RPMI8226 (cell line): Measurements from ENCODE around the gene MMP15.
"Not testable (repeated sequence)": the region's sequence is repeated elsewhere in the genome, so short reads cannot be mapped to it uniquely, and the experiment has no call there.

Experiments used
- DNase-seq: peaks from one replicate; pipeline ENCODE4 v3.0.0-alpha.2; 2015

The MMP15 gene

DNA sequence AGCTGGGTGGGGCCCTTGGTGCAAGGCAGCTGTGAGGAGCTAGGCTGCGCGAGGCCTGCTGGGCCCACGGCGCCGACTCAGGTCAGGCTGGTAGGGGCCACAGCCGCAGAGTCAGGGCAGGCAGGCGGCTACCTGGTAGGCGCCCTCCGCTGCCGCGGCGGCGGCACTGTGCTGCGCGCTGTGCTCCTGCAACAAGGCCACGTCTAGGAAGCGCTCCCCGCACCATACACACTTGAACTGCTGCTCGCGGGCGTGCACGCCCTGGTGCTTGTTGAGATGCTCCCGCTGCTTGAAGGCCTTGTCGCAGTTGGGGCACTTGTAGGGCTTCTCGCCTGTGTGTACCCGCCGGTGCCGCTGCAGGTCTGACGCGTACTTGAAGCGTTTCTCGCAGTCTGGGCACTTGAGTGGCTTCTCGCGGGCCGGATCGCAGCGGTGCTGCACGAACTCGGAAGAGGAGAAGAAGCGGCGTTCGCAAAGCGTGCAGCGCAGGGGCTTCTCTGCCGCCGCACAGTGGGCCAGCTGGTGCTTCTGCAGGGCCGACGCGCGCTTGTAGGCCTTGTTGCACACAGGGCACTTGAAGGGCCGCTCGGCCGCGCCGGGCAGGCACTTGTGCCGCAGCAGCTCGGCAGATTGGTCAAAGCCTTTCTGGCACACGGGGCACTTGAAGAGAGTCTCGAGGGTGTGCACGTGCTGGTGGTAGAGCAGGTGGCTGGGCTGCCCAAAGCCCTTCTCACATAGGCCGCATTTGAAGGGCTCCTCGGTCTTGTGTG is 29.0 kb upstream of the MMP15 start:
- DNase-seq, result no peak

DNA sequence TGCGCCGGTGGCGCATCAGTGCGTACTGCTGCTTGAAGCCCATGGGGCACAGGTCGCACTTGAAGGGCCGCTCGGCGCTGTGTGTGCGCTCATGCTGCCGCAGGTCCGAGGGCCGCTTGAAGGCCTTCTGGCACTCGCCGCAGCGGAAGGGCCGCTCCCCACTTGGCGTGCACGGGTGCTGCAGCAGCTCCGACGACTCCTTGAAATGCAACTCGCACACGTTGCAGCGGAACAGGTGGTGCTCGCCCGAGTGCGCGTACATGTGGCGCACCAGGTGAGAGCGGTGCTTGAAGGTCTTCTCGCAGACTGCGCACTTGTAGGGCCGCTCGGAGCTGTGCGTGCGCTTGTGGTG is 28.4 kb upstream of the MMP15 start:
- no peak for DNase-seq

DNA sequence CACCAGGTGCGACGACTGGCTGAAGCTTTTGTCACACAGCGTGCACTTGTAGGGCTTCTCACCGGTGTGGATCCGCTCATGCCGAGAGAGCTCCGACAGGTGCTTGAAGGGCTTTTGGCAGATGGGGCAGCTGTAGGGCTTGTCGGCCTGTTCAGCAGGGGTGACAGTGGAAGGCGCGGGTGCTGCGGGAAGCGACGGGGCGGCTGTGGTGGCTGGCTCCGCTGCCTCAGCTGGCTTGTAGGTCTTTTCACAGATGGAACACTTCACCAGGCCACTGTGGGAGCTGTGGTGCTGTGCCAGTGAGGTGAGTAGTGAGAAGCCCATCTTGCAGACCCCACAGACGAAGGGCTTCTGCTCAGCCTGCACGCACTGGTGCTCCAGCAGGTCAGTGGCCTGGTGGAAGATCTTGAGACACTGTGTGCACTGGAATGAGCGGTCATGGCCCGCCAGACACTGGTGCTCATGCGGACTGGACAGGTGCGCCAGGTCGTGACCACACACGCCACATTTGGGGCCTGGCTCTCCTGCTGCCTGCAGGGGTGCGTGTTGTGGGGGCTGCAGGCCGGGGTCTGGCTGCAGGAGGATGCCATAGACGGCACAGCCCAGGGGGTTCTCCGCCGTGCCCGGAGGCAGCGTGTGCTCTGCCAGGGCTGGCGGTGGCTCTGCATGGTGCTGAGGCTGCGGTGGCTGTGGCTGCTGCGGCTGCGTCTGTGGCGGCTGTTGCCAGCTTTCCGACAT is 27.9 kb upstream of the MMP15 start:
- DNase-seq, result no peak

DNA sequence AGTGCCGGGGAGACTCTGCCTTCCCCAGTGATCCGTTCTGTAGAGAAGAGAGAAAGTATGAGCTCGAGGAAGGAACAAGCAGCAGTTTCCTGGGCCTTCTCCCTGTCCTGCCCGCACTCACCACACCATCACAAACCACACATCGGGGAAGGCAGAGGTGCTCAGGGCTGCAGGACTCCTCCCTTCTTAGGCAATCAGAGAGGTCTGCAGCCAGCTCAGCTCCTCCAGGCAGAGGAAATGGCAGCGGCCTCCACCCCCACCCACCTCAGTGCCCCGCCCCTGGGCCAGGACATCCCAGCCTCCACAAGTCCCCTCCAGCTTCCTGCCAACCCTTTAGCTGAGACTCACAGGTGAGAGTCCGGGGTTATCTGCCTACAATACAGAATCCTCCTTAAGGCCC is 27.1 kb upstream of the MMP15 start:
- DNase-seq, result no peak

DNA sequence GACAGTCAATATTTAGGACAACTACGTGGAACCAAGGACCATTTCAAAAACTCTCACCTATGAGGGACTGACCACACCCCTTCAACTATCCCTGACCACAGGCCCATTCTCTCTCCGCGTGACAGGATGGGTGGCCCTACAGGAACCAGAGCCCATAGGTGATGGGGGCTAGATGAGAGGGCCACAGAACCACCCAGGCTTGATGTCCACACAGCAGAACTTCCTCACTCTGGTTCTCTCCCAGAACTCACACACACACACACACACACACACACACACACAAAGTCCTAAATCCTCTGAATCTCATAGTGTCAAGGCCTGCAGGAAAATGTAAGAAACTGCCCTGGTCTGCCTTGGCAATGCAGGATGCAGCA is 26.6 kb upstream of the MMP15 start:
- DNase-seq, result no peak

DNA sequence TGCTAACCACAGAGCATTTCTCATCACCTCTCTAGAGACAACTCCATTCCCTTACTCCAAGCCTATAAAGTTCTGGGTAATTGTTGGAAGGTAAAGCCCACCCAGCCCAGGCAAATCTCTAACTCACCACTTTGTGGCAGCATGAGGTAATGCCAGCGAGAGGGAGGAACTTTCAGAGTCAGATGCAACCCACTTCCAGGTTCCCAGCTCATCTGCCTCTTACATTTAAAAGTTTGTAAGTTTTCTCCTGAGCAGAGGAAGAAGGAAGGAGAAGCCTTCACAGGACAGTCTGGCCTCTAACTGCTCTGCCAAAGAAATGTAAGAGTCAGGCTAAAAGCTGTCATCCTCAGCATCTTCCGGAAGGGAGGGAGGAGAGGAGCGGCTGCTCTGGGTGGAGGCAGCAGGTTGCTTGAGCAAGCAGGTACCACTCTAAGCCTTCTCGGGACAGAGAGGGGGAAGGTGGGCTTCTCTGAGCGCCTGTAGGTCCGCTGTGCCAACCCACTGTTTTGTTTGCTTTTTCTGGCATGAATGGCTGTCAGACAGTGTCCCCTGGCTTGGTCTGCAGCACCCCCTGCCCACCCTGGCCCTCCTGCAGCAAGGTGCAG is 26.1 kb upstream of the MMP15 start:
- peak; percentile 73 for DNase-seq

DNA sequence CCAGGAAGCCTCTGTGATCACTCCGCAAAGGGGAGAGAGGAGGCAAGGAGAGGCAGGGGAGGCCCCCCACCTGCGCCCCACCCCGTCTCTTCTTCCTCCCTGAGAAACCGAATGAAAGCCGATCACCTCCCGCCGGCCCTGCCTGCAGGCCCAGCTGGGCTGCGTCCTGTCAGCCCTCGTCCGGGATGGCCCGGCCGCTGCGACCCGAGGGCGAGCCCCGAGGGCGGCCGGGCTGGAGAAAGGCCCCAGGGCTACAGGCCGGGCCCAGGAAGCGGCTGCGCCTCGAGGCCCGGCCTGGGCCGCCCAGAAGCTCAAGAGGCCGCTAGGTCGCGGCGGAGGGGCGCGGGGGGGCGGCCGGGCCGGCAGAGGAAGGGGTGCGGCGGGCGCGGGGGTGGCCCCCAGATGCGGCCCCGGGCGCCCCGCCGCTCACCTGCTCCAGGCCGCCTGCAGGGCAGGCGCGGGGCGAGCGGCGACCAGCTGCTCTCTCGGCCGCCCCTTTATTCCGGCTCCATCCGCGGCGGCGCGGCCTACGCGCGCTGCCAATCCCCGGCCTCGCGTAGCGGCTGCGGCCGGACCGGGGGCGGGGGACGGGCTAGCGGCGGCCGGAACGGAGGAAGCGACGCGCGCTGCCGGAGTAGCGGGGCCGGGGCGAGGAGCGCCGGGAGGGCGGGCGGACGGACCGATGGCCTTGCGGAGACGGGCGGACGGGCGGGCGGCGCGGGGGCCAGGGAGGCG is 25.4 kb upstream of the MMP15 start, which contains the start of gene ZNF319:
ZNF319 (minus strand) TSS at position 702 of the 735 bp plus-strand sequence. CDS start 2,407 bp downstream, outside the sequence.
- DNase-seq, result no peak

DNA sequence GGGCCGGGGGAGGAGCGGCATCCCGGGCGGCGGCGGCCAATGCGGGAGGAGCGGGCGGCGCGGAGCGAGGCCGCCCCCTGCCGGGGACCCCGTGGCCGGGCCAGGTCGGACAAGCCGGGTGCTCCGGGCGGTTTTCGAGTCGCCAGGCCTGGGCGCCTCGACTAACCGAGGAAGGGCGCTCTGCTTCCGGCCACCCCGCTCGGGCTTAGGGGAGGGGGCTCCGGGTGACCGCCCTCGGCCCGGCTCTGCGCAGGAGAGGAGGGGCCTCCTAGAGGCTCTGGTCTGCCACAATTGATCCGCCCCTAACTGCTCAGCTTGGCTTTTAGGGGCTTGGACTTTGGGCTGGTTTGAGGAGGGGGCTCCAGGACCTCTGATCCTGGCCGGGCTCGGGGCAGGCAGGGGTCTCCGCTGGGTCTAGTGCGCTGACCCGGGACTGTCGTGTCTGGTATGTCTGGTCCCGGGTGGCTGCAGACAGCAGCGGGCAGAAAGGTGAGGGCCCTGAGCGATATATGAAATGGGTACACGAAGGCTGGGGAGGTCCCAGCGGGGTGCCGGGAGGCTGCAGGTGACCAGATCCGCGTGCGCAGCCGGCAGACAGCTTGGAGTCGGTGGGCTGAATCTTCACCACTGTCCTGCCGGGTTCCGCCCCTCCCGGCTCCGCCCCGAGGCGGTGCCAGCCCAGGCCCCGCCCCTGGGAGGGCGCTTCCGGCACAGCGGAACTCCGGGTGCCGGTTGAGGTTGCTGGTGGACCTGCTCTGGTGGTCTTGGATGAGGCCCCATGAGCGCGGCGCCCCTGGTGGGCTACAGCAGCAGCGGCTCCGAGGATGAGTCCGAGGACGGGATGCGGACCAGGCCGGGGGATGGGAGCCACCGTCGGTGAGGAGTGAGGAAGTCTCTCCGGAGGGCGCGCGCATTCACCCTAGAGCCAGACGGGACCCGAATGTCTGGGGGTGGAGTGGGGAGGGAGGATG is 24.6 kb upstream of the MMP15 start, which contains the start of gene USB1:
USB1 (plus strand) TSS at position 702 of the 971 bp plus-strand sequence; CDS start at position 779, 77 bp downstream.
- DNase-seq, result peak; percentile 95

DNA sequence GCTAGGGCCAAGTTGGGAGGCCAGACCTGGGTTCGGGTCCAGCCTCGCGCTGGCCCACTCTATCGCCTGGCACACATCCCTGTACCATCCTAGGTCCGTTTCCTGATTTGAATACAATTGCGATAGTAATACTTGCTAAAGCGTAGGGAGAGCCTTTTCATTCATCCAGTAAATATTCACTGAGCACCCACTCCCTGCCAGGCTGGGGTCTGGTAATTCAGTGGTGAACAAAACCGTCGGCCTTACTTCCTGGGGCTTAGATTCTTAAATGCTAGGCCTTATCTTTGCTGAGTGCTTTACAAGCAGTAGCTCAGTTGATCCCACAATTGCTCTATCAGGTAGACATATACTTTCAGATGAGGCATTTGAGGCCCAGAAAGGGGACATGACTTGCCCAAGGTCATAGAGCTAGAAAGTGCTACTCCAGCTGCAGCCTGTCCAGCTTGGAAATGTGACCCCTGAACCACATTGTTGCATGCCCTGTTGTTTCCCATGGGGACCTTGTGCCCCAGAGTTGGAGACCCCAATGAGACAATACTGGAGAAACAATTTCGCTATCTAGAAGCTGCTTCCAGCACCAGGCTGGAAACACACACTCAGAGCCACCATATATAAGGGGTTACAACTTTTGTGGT is 23.7 kb upstream of the MMP15 start:
- no peak for DNase-seq

DNA sequence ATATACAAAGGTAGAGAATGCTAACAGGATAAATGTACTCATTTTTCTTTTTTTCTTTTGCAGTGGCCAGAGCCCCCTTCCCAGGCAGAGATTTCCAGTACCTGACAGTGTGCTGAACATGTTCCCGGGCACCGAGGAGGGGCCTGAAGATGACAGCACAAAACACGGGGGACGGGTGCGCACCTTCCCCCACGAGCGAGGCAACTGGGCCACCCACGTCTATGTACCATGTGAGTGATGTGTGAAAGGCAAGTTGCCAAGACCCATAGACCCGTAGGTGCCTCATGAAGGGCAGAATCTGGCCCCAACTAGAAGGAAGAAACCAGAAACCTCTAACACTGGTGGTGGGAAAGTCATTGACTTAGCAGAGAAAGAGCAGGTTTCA is 23.1 kb upstream of the MMP15 start:
- no peak for DNase-seq

DNA sequence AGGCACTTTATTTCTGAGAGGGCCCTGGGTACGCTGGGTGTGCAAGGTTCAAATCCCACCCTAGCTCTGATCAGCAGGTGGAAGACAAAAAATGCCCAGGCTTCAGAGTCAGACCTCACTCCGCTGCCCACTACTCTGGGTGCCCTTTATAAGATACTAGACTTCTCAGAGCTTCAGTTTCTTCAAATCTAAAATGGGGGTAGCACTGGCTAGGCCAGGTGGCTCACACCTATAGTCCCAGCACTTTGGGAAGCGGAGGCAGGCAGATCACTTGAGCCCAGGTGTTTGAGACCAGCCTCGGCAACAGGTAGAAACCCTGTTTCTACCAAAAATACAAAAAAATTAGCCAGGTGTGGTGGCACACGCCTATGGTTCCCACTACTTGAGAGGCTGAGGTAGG is 22.6 kb upstream of the MMP15 start:
- no peak for DNase-seq

DNA sequence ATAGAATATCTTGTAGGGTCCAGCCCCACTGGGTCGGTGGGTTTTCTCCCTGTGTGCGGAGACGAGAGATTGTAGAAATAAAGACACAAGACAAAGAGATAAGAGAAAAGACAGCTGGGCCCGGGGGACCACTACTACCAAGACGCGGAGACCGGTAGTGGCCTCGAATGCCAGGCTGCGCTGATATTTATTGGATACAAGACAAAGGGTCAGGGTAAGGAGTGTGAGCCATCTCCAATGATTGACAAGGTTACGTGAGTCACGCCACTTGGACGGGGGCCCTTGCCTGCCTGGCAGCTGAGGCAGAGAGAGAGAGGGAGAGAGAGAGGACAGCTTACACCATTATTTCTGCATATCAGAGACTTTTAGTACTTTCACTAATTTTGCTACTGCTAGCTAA is 20.8 kb upstream of the MMP15 start:
- DNase-seq, result not testable (repeated sequence)

DNA sequence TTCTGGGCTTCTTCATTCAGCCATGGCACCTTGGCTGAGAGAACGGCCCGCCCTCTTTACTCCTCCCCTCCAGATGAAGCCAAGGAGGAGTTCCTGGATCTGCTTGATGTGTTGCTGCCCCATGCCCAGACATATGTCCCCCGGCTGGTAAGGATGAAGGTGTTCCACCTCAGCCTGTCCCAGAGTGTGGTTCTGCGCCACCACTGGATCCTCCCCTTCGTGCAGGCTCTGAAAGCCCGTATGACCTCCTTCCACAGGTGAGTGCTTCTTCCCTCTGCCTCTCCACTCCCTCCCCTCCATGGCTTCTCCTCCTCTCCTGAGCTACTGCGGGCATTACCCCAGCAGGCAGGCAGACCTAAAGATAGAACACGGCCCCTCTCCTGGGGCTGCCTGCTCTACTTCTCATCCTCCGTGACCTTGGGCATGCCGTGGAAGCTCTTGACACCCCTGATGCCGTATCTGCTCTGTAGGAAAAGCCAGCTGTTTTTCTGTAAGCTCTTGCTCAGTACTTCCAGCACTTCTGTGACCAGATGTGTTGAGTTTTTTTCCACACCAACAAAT is 15.6 kb upstream of the MMP15 start:
- no peak for DNase-seq

DNA sequence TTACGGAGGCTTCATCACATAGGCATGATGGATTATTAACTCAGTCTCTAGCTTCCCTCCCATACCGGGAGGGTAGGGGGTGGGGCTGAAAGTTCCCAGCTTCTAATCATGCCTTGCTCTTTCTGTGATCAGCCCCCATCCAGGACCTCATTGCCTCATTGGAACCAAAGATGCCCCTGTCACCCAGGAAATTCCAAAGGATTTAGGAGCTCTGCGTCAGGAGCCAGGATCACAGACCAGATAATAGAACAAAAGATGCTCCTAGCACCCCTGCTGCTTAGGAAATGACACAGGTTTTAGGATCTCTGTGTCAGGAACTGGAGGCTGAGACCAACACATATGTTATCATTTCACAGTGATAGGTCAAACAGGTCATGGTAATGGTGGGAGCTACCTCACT is 14.7 kb upstream of the MMP15 start:
- DNase-seq, result no peak

DNA sequence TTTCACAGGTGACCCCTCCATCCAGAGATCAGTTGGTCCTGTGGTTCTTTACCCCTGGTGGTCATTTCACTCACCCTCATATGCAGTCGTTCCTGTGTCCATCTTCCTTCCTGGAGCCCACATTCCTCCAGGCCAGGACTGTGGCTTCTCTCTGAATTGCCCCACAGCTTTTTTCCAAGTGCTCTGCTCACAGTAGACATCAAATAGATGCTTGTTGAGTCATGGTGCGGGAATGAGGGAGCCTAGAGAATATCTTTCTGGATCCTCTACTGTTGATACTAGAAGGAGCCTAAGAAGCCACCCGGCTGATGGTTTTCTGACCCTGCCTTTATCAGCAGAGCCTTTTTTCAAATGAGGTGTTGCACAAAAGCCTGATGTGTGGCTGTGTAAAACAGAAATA is 13.9 kb upstream of the MMP15 start:
- DNase-seq, result no peak

DNA sequence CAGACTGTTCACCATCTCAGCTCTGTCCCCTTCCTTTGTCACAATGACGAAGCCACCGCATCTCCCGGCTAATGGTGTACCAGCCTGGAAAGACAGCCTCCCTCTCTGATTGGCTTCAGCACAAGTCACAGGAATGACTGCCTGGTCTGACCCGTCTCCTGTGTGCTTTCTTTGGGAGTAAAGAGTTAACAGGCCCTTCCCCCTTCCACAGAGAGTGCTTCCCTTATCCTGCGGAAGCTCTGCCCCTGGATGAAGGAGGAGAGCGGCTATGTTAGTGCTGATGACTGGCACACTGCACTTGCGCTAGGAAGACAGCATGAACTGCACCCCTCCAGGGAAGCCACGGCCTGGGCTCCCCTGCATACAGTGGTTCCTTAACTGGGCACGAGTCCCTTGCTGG is 13.1 kb upstream of the MMP15 start:
- no peak for DNase-seq

DNA sequence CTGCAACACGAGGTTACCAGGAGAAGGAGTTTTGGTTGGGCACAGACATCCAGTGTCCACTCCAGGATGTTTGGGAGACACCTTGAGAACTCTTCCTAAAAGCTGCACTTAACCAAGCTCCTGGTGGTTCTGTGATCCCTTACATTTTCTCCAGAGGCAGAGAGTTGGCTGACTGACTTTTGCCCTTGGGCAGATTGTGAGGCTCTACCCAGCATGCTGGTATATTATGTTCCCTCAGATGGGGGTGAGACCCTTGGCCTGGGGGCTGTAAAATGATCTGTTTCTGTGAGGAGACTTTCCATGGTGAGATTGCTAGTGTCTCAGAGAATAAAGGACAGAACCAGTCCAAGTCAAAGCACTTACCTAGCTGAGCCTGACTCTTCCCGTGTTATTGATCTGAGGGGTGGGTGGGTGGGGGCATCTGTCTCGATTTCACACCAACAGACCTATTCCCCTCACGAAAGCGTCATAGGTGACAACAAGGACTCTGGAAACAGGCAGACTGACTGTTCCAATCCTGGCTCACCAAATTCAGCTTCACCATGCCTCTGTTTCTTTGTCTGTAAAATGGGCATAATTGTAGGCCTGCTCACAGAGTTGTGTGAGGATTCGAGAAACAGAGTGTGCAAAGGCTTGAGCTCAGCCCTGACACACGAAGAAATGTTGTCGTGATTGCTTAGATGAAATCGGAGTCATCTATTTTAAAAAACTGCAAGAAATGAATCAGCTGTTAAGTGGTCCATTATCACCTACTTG is 12.2 kb upstream of the MMP15 start:
- no peak for DNase-seq

DNA sequence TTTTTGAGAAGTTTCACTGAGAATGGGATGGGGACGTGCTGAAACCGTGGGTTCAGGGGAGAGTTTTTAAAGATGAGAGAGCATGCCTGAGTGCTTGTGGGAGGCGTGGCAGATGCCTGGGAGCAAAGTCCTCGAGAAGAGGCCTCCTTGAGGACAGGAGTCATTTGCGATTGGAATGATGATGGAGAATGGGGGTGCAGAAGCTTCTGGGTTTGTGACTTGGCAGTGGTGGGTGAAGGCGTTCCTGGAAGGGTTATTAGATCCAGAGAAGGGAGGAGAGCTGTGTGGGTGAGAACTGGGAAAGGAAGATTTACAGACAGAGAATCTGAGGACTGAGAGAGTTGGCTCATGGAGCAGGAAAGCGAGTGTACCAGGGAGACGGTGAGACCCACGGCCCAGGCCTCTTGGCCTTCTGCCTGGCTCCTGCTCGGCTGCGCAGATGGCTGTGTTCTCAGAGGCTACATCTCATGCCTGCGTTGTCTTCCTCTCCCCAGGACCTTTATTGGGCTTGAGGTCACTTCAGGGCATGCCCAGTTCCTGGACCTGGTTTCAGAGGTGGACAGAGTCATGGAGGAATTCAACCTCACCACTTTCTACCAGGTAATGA is 8.6 kb upstream of the MMP15 start:
- no peak for DNase-seq

DNA sequence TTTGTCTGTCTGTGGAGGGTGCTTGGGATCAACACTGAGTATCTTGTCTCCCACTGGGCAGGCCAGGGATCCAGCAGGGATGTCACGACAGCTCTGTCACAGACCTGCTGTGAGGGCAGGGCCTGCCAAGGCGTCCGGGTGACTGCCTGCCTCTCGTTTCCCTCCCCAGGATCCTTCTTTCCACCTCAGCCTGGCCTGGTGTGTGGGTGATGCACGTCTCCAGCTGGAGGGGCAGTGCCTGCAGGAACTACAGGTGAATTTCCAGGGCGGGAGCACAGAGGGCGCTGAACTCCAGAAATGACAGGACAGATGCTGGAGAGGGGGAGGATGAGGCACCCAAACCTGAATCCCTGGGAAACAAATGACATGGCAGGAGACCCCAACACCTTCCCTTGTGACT is 6.8 kb upstream of the MMP15 start:
- no peak for DNase-seq
